Uterus (tissue), 4 donors: ENCODE measurements around the gene SPATA22. TPM values are rescaled to one million over a fixed set of nuclear protein-coding genes. Genes with fewer than 3 reads are reported as not detected.
"Not testable (repeated sequence)": the region's sequence is repeated elsewhere in the genome, so short reads cannot be mapped to it uniquely, and the experiment has no call there.

Experiments used
- DNase-seq, 2 donors: peaks; one replicate each; pipeline ENCODE4 v3.0.0-alpha.2; 2019 to 2020
- H3K27ac ChIP-seq, 2 donors: fragments of 200-600 bp; sonication (generic); 1 replicate in 1 of 2; 2 replicates in 1 of 2; pipeline ENCODE4 v1.5.1; 2016 to 2018
- H3K27me3 ChIP-seq, 2 donors: fragments of 200-600 bp; sonication (generic); one replicate each; pipeline ENCODE4 v1.5.1; 2018 to 2019; ENCODE audit warnings: control low read depth in 1 of 2
- H3K36me3 ChIP-seq, 2 donors: fragments of 200-600 bp; sonication (generic); one replicate each; pipeline ENCODE4 v1.5.1; 2019; ENCODE audit warnings: control low read depth in 1 of 2
- H3K4me1 ChIP-seq, 2 donors: fragments of 200-600 bp; sonication (generic); one replicate each; pipeline ENCODE4 v1.5.1; 2018 to 2019; ENCODE audit warnings: control low read depth in 1 of 2
- H3K4me3 ChIP-seq, 2 donors: fragments of 200-600 bp; sonication (generic); 1 replicate in 1 of 2; 2 replicates in 1 of 2; pipeline ENCODE4 v1.5.1; 2018 to 2019; ENCODE audit warnings: mild to moderate bottlenecking in 1 of 2
- H3K9me3 ChIP-seq, 2 donors: fragments of 200-600 bp; sonication (generic); one replicate each; pipeline ENCODE4 v1.5.1; 2019; ENCODE audit warnings: control low read depth in 1 of 2
- POLR2A ChIP-seq, 2 donors: fragments of 450-650 bp; IDR thresholded peaks; one replicate each; pipeline ENCODE4 v1.6.1; 2016; ENCODE audit warnings: antibody characterized with exemption in 2 of 2, mild to moderate bottlenecking in 1 of 2, moderate library complexity in 1 of 2
- intact Hi-C: fragments of 100-400 bp; cut with DNase I; formaldehyde crosslinking; loops from one replicate; pipeline ENCODE4 v1.15.1; 2023; ENCODE audit warnings: low total_unique reads
- total RNA-seq, 4 donors: library from RNA; depleted of rRNA in 3 of 4; stranded (reverse); fragments of >200 nt in 3 of 4; gene quantifications; one replicate each; pipeline versions ENCODE4 v1.1.0 to v1.2.4, GENCODE V29; 2014 to 2023
- TF ChIP-seq, protein P1 (sequence below), 4 experiments: fragments of 200-600 bp in 2 of 4; fragments of 450-650 bp in 2 of 4; sonication (generic) in 2 of 4; IDR thresholded peaks; one replicate each; pipeline ENCODE4 v1.5.1; 2016 to 2019; ENCODE audit warnings: antibody characterized with exemption in 4 of 4, mild to moderate bottlenecking in 2 of 4, moderate library complexity in 1 of 4
- donor health status: DM: yes; HTN: yes; CAD: no.

SPATA22 gene
- total RNA-seq, 4 donors from 2014 or later, result 0.62 TPM; not detected in 3

DNA sequence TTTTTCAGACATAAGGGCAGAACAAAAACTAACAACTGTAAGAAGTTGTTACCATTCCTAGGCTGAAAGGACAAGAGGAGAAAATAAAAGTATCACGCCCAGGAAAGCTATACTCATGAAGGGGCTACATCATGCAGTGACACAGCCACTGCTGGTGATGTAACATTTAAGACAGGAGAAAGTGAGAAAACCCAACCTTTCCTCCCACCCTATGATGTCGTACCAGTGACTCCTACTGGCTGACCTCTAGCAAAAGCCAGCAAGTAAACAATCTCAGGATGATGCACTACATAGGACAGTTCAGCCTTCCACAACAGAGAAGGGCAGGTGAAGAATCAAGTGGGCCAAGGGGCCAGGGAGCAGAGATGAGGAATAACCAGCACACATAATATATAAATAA lies 24.0 kb downstream of the SPATA22 start:
- Histone ChIP-seq H3K9me3 (no peaks in the 10 kb centered on the region), H3K4me3 (no peak overlapping the region), H3K27me3 (no peaks in the 10 kb centered on the region), H3K27ac (no peak overlapping the region), H3K36me3 (no peaks in the 10 kb centered on the region), H3K4me1 (no peaks in the 10 kb centered on the region)
- TF ChIP-seq POLR2A (IDR thresholded peaks at IDR 0.05), result no peak
- TF ChIP-seq, protein P1, sequence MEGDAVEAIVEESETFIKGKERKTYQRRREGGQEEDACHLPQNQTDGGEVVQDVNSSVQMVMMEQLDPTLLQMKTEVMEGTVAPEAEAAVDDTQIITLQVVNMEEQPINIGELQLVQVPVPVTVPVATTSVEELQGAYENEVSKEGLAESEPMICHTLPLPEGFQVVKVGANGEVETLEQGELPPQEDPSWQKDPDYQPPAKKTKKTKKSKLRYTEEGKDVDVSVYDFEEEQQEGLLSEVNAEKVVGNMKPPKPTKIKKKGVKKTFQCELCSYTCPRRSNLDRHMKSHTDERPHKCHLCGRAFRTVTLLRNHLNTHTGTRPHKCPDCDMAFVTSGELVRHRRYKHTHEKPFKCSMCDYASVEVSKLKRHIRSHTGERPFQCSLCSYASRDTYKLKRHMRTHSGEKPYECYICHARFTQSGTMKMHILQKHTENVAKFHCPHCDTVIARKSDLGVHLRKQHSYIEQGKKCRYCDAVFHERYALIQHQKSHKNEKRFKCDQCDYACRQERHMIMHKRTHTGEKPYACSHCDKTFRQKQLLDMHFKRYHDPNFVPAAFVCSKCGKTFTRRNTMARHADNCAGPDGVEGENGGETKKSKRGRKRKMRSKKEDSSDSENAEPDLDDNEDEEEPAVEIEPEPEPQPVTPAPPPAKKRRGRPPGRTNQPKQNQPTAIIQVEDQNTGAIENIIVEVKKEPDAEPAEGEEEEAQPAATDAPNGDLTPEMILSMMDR (IDR thresholded peaks at IDR 0.05), result no peak
- intact Hi-C loops, result no loop called here
- DNase-seq, result no peak

GRCh38 chr17:3440451-3440850 lies 31.2 kb downstream of the SPATA22 start:
- Histone ChIP-seq H3K27ac (no peak overlapping the region), H3K9me3 (no peaks in the 10 kb centered on the region), H3K4me1 (no peaks in the 10 kb centered on the region), H3K27me3 (no peaks in the 10 kb centered on the region), H3K36me3 (no peaks in the 10 kb centered on the region), H3K4me3 (no peak overlapping the region)
- no peak for TF ChIP-seq POLR2A (IDR thresholded peaks at IDR 0.05)
- TF ChIP-seq, protein P1 (IDR thresholded peaks at IDR 0.05), result no peak
- no peak for DNase-seq
- intact Hi-C loops, result no loop called here

DNA sequence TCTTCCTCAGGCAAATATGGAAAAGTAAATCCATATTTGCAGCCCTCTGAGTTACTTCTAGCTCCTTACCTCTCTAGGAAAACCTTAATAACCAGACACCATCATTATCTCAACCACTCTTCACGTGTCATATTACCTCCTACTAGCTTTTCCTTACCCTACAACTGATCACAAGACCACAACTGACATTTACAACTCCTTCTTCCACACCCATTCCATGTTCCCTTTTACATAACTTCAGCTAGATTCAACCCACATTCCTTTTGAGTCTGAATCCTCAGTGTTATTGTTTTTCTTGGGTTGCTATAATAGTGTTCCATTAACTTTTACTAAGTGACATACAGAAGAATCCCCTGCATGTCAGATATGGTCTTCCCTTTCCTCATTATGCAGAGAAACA lies 33.3 kb downstream of the SPATA22 start:
- Histone ChIP-seq H3K36me3 (no peaks in the 10 kb centered on the region), H3K27ac (no peak overlapping the region), H3K9me3 (no peaks in the 10 kb centered on the region), H3K4me1 (no peaks in the 10 kb centered on the region), H3K4me3 (no peak overlapping the region), H3K27me3 (no peaks in the 10 kb centered on the region)
- no peak for DNase-seq
- TF ChIP-seq POLR2A (IDR thresholded peaks at IDR 0.05), result no peak
- TF ChIP-seq, protein P1 (IDR thresholded peaks at IDR 0.05), result no peak
- intact Hi-C loops, result no loop called here

DNA sequence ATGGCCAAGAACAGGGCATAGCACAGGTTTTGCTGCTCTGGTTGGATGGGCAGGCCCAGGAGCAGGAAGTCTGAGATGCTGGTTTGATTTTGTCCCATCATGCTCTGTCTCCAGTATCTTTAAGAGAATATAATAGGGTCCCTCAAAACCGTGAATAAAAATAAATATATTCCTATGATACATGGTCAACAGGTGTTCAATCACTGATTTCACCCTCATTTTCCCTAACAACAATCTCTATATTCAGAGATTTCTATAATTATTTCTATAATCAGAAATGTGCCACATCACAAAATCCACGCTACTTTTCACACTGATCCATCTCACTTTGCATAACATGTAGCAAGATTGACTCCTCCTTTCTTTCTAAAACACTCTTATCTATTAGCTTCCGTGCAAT lies 37.9 kb downstream of the SPATA22 start, which contains the start of gene OR1E2:
Gene OR1E2, minus strand, starts transcription at position 101 of the 400 bp plus-strand sequence. Its CDS starts 0 bp downstream, at position 101.
- Histone ChIP-seq H3K27me3 (no peaks in the 10 kb centered on the region), H3K4me1 (no peaks in the 10 kb centered on the region), H3K36me3 (no peaks in the 10 kb centered on the region), H3K4me3 (no peak within 1 kb of the TSS), H3K27ac (no peak within 1 kb of the TSS), H3K9me3 (no peaks in the 10 kb centered on the region)
- DNase-seq, result no peak
- intact Hi-C loops, result no loop called here
- TF ChIP-seq, protein P1 (IDR thresholded peaks at IDR 0.05), result no peak
- TF ChIP-seq POLR2A (IDR thresholded peaks at IDR 0.05), result no peak

GRCh38 chr17:3433215-3433614 lies 38.4 kb downstream of the SPATA22 start:
- H3K36me3 ChIP-seq, H3K27ac ChIP-seq, DNase-seq, H3K9me3 ChIP-seq, H3K27me3 ChIP-seq, H3K4me1 ChIP-seq, intact Hi-C loops, H3K4me3 ChIP-seq: not testable (repeated sequence)

GRCh38 chr17:3418222-3418621 lies 53.4 kb downstream of the SPATA22 start:
- no peak overlapping the region for H3K4me3 ChIP-seq
- H3K27ac ChIP-seq, result no peak overlapping the region
- no peaks in the 10 kb centered on the region for H3K36me3 ChIP-seq
- TF ChIP-seq, protein P1 (IDR thresholded peaks at IDR 0.05), result no peak
- no peak for TF ChIP-seq POLR2A (IDR thresholded peaks at IDR 0.05)
- H3K4me1 ChIP-seq, result no peaks in the 10 kb centered on the region
- no peak for DNase-seq
- H3K27me3 ChIP-seq, result no peaks in the 10 kb centered on the region
- H3K9me3 ChIP-seq, result no peaks in the 10 kb centered on the region
- intact Hi-C loops, result no loop called here
